IMR-90 (cell line): ENCODE results near the gene PGGHG. TPM values are rescaled to one million over a fixed set of nuclear protein-coding genes. Genes with fewer than 3 reads are reported as not detected.

ENCODE experiments used
- ATAC-seq: fragments of 200-7000 bp; cut with Tn5 transposase; 2 replicates; pipeline ENCODE4 v1.9.1; 2020; ENCODE audit warnings: low read depth, mild to moderate bottlenecking, moderate library complexity
- BruUV-seq: library from RNA; stranded (reverse); fragments of 400-500 nt; replicated peaks from 2 replicates; lab custom pipeline; 2021; lab: Mats Ljungman, UMichigan
- CTCF ChIA-PET: fragments of 300-600 bp; formaldehyde crosslinking; extraction: SDS; loops from one replicate; lab custom pipeline; 2021; ENCODE audit warnings: antibody characterized with exemption; lab: Yijun Ruan, JAX
- POLR2A ChIA-PET: fragments of 300-600 bp; sonication (Branson Sonifier 250); formaldehyde crosslinking; loops from one replicate; lab custom pipeline; 2022; ENCODE audit warnings: antibody characterized with exemption; ENCODE audit not compliant: unreplicated experiment; lab: Charles Lee
- DNase-seq: peaks from one replicate; pipeline ENCODE4 v3.0.0; 2013
- H2AFZ ChIP-seq: replicated peaks from 2 replicates; pipeline ENCODE3; 2013; ENCODE audit warnings: low read length, mild to moderate bottlenecking; ENCODE audit not compliant: poor library complexity
- H2AK5ac ChIP-seq: 2 replicates; pipeline ENCODE4 v1.6.1; 2013; ENCODE audit warnings: low read depth, low read length, inconsistent platforms
- H2AK9ac ChIP-seq: replicated peaks from 2 replicates; pipeline ENCODE3; 2013; ENCODE audit warnings: mild to moderate bottlenecking, low read depth, low read length, moderate library complexity; ENCODE audit not compliant: poor library complexity
- H2BK120ac ChIP-seq: 2 replicates; pipeline ENCODE4 v1.6.1; 2013; ENCODE audit warnings: low read depth, low read length, inconsistent platforms
- H2BK15ac ChIP-seq: 3 replicates; pipeline ENCODE4 v1.6.1; 2013; ENCODE audit warnings: low read depth, low read length, inconsistent platforms
- H2BK20ac ChIP-seq: 2 replicates; pipeline ENCODE4 v1.6.1; 2013; ENCODE audit warnings: low read depth, mild to moderate bottlenecking, inconsistent platforms, low read length, moderate library complexity
- H2BK5ac ChIP-seq: 2 replicates; pipeline ENCODE4 v1.6.1; 2013; ENCODE audit warnings: mild to moderate bottlenecking, low read depth, low read length, inconsistent platforms; ENCODE audit not compliant: poor library complexity, severe bottlenecking
- H3K14ac ChIP-seq: replicated peaks from 2 replicates; pipeline ENCODE4 v1.6.1; 2013; ENCODE audit warnings: low read depth, low read length, inconsistent platforms
- H3K18ac ChIP-seq: 2 replicates; pipeline ENCODE4 v1.6.1; 2013; ENCODE audit warnings: low read depth, low read length, control low read depth
- H3K23ac ChIP-seq: 2 replicates; pipeline ENCODE4 v1.6.1; 2013; ENCODE audit warnings: low read depth, low read length, inconsistent platforms
- H3K27ac ChIP-seq: 2 replicates; pipeline ENCODE4 v1.5.1; 2013; ENCODE audit warnings: mild to moderate bottlenecking, control low read depth, low read length; ENCODE audit not compliant: insufficient read depth
- H3K27me3 ChIP-seq: 2 replicates; pipeline ENCODE4 v1.6.1; 2013; ENCODE audit warnings: low read length; ENCODE audit not compliant: control insufficient read depth, insufficient read depth
- H3K36me3 ChIP-seq: 2 replicates; pipeline ENCODE4 v1.6.1; 2013; ENCODE audit warnings: low read length, mixed read lengths; ENCODE audit not compliant: control insufficient read depth, insufficient read depth
- H3K4ac ChIP-seq: 2 replicates; pipeline ENCODE4 v1.6.1; 2013; ENCODE audit warnings: low read depth, low read length, inconsistent platforms
- H3K4me1 ChIP-seq: 2 replicates; pipeline ENCODE4 v1.6.1; 2013; ENCODE audit warnings: low read length, mixed read lengths; ENCODE audit not compliant: control insufficient read depth, insufficient read depth
- H3K4me2 ChIP-seq: 2 replicates; pipeline ENCODE4 v1.6.1; 2013; ENCODE audit warnings: low read depth, mild to moderate bottlenecking, control low read depth, low read length, moderate library complexity
- H3K4me3 ChIP-seq: 2 replicates; pipeline ENCODE4 v1.5.1; 2013; ENCODE audit warnings: low read depth, mild to moderate bottlenecking, control low read depth, low read length, moderate library complexity; ENCODE audit not compliant: insufficient read depth
- H3K56ac ChIP-seq: 2 replicates; pipeline ENCODE4 v1.6.1; 2013; ENCODE audit warnings: low read length, inconsistent platforms; ENCODE audit not compliant: insufficient read depth; ENCODE audit errors: extremely low read depth
- H3K79me1 ChIP-seq, 2 experiments: 2 replicates each; pipeline ENCODE4 v1.6.1; 2013; ENCODE audit warnings: low read length in 2 of 2, inconsistent platforms in 1 of 2, low read depth in 1 of 2
- H3K9ac ChIP-seq: 2 replicates; pipeline ENCODE4 v1.6.1; 2013; ENCODE audit warnings: low read depth, low read length, control low read depth
- H3K9me1 ChIP-seq: 2 replicates; pipeline ENCODE4 v1.6.1; 2013; ENCODE audit warnings: low read length, inconsistent platforms; ENCODE audit not compliant: insufficient read depth
- H3K9me3 ChIP-seq: 2 replicates; pipeline ENCODE4 v1.6.1; 2013; ENCODE audit warnings: low read length; ENCODE audit not compliant: control insufficient read depth, insufficient read depth
- H4K20me1 ChIP-seq: 2 replicates; pipeline ENCODE4 v1.6.1; 2013; ENCODE audit warnings: low read length, inconsistent platforms; ENCODE audit not compliant: insufficient read depth
- H4K5ac ChIP-seq: 2 replicates; pipeline ENCODE4 v1.6.1; 2013; ENCODE audit warnings: mild to moderate bottlenecking, low read depth, low read length, control low read depth
- H4K8ac ChIP-seq, 2 experiments: 2 replicates each; pipeline ENCODE4 v1.6.1; 2013; ENCODE audit warnings: low read depth in 2 of 2, low read length in 2 of 2, control low read depth in 1 of 2, inconsistent platforms in 1 of 2
- H4K91ac ChIP-seq: 2 replicates; pipeline ENCODE4 v1.6.1; 2013; ENCODE audit warnings: low read depth, low read length, inconsistent platforms; ENCODE audit not compliant: insufficient read depth
- BHLHE40 ChIP-seq: fragments of 150-350 bp; IDR thresholded peaks from 2 replicates; pipeline ENCODE4 v1.6.1; 2016; ENCODE audit warnings: mild to moderate bottlenecking, low read depth, low read length
- FOS ChIP-seq: fragments of 150-350 bp; IDR thresholded peaks from 2 replicates; pipeline ENCODE4 v1.6.1; 2016; ENCODE audit warnings: low read depth, low read length
- MAFK ChIP-seq: IDR thresholded peaks from 2 replicates; pipeline ENCODE4 v1.6.1; 2012; ENCODE audit warnings: low read depth, low read length, improper control_type of control experiment
- NFE2L2 ChIP-seq: fragments of 150-350 bp; IDR thresholded peaks from 2 replicates; pipeline ENCODE4 v1.6.1; 2016; ENCODE audit warnings: low read depth, mild to moderate bottlenecking, low read length
- POLR2A ChIP-seq: IDR thresholded peaks from 2 replicates; pipeline ENCODE4 v1.6.1; 2012; ENCODE audit warnings: mild to moderate bottlenecking, low read depth, low read length
- RAD21 ChIP-seq: IDR thresholded peaks from 2 replicates; pipeline ENCODE4 v1.6.1; 2012; ENCODE audit warnings: low read length, improper control_type of control experiment
- RCOR1 ChIP-seq: IDR thresholded peaks from 2 replicates; pipeline ENCODE4 v1.6.1; 2012; ENCODE audit warnings: mild to moderate bottlenecking, low read length, improper control_type of control experiment; ENCODE audit not compliant: insufficient replicate concordance
- RFX5 ChIP-seq: IDR thresholded peaks from 2 replicates; pipeline ENCODE4 v1.8.0; 2012; ENCODE audit warnings: low read depth, mild to moderate bottlenecking, low read length, moderate library complexity
- WGBS, 2 experiments: methylation state at CpG; one replicate each; pipeline versions ENCODE4 v1.1.5 to v1.1.7; 2013; ENCODE audit warnings: missing lambda C conversion rate in 2 of 2; ENCODE audit not compliant: insufficient read length in 1 of 2; ENCODE audit errors: extremely low coverage in 2 of 2; 5-methylcytosine and 5-hydroxymethylcytosine counted together
- dilution Hi-C: fragments of 300-500 bp; cut with HindIII; formaldehyde crosslinking; loops from one replicate; pipeline ENCODE4 v1.14.3; 2018; ENCODE audit warnings: low sequenced_read_pairs; ENCODE audit not compliant: unreplicated experiment
- in situ Hi-C: fragments of 300-500 bp; cut with MboI; formaldehyde crosslinking; loops from 3 replicates; pipeline ENCODE4 v1.14.3; 2019; ENCODE audit warnings: low sequenced_read_pairs, inconsistent platforms, mixed read lengths
- intact Hi-C: fragments of 100-400 bp; cut with micrococcal nuclease; formaldehyde crosslinking; loops from 2 replicates; pipeline ENCODE4 v1.10.0; 2022
- polyA plus RNA-seq, 3 experiments: library from polyadenylated mRNA; depleted of rRNA; stranded (reverse); fragments of >200 nt; gene quantifications; 2 replicates each; pipeline ENCODE4 v1.2.3, GENCODE V29; 2012; ENCODE audit warnings: low replicate concordance in 1 of 3
- total RNA-seq: library from RNA; depleted of rRNA; stranded (reverse); fragments of >200 nt; gene quantifications from 2 replicates; pipeline ENCODE4 v1.2.3, GENCODE V29; 2012
- TF ChIP-seq, protein P1 (sequence below): fragments of 150-350 bp; IDR thresholded peaks from 2 replicates; pipeline ENCODE4 v1.6.1; 2017; ENCODE audit warnings: mild to moderate bottlenecking, antibody characterized with exemption, low read length, low read depth
- TF ChIP-seq, protein P2 (sequence below): conservative IDR thresholded peaks from 2 replicates; pipeline ENCODE4 v1.5.1; 2012; ENCODE audit warnings: mild to moderate bottlenecking, low read depth, low read length, improper control_type of control experiment

Gene PGGHG
- total and polyA plus RNA-seq, 2 of the 4 experiments (the other 2 are of a cell fraction): 1.8 to 17.0 TPM

DNA sequence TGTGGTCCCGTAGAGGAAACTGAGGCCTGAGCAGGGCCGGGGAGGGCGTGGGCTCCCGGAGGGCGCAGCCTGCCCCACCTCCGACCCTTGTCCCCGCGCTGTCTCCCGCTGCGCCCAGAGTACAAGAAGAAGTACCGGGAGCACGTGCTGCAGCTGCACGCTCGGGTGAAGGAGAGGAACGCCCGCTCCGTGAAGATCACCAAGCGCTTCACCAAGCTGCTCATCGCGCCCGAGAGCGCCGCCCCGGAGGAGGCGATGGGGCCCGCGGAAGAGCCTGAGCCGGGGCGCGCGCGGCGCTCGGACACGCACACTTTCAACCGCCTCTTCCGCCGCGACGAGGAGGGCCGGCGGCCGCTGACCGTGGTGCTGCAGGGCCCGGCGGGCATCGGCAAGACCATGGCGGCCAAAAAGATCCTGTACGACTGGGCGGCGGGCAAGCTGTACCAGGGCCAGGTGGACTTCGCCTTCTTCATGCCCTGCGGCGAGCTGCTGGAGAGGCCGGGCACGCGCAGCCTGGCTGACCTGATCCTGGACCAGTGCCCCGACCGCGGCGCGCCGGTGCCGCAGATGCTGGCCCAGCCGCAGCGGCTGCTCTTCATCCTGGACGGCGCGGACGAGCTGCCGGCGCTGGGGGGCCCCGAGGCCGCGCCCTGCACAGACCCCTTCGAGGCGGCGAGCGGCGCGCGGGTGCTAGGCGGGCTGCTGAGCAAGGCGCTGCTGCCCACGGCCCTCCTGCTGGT, 8.8 kb upstream of the PGGHG start:
- Histone ChIP-seq H3K27ac (no peak overlapping the region), H3K4me3 (no peak overlapping the region), H3K56ac (no peak overlapping the region), H2BK15ac (no peak overlapping the region), H3K9me3 (peaks cover 4% of the 10 kb centered on the region), H2BK120ac (no peak overlapping the region), H3K14ac (no peak overlapping the region), H3K18ac (no peak overlapping the region), H3K27me3 (peaks cover 71% of the 10 kb centered on the region), H2BK20ac (no peak overlapping the region), H3K4ac (no peak overlapping the region), H3K9ac (no peak overlapping the region), H4K8ac (no peak overlapping the region), H4K5ac (no peak overlapping the region), H3K4me1 (no peaks in the 10 kb centered on the region), H2BK5ac (no peak overlapping the region), H4K20me1 (no peaks in the 10 kb centered on the region), H3K4me2 (no peak overlapping the region), H2AK5ac (no peak overlapping the region), H3K9me1 (no peaks in the 10 kb centered on the region), H2AK9ac (no peak overlapping the region), H3K23ac (no peak overlapping the region), H3K36me3 (no peaks in the 10 kb centered on the region), H4K91ac (no peak overlapping the region), H2AFZ (peak overlapping the region; percentile 3), H3K79me1 (no peaks in the 10 kb centered on the region)
- intact Hi-C loops (no loop called here), dilution Hi-C loops (no loop called here), in situ Hi-C loops (loop anchor here (5.0 to 10.0 kb wide), 2 partner anchors 38 to 55 kb away; no protein-coding TSS in a partner anchor)
- ChIA-PET CTCF (no interaction called here), POLR2A (interaction anchor here (0.5 kb wide), 1 partner anchor 9 kb away, joined by 3 read pairs; the partner anchor contains the start of gene PGGHG)
- 3% methylated on average over 55 of the region's 85 CpGs; no CpG with 5 or more reads in 1 of the 2 experiments for WGBS, 2 experiments
- ATAC-seq: peak; percentile 78
- BruUV-seq: no TSS peak
- TF ChIP-seq POLR2A (no peak), RAD21 (no peak), NFE2L2 (no peak), RFX5 (no peak), MAFK (no peak), FOS (no peak), BHLHE40 (no peak; the same call in 1 of the 2 replicates), RCOR1 (no peak)
- TF ChIP-seq, protein P1, sequence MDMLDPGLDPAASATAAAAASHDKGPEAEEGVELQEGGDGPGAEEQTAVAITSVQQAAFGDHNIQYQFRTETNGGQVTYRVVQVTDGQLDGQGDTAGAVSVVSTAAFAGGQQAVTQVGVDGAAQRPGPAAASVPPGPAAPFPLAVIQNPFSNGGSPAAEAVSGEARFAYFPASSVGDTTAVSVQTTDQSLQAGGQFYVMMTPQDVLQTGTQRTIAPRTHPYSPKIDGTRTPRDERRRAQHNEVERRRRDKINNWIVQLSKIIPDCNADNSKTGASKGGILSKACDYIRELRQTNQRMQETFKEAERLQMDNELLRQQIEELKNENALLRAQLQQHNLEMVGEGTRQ: no peak
- TF ChIP-seq, protein P2, sequence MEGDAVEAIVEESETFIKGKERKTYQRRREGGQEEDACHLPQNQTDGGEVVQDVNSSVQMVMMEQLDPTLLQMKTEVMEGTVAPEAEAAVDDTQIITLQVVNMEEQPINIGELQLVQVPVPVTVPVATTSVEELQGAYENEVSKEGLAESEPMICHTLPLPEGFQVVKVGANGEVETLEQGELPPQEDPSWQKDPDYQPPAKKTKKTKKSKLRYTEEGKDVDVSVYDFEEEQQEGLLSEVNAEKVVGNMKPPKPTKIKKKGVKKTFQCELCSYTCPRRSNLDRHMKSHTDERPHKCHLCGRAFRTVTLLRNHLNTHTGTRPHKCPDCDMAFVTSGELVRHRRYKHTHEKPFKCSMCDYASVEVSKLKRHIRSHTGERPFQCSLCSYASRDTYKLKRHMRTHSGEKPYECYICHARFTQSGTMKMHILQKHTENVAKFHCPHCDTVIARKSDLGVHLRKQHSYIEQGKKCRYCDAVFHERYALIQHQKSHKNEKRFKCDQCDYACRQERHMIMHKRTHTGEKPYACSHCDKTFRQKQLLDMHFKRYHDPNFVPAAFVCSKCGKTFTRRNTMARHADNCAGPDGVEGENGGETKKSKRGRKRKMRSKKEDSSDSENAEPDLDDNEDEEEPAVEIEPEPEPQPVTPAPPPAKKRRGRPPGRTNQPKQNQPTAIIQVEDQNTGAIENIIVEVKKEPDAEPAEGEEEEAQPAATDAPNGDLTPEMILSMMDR: no peak
- peak; percentile 30 for DNase-seq
